C4-2B (cell line): ENCODE results near the gene INTS7.

Experiments used
- CTCF ChIP-seq: fragments of 450-650 bp; conservative IDR thresholded peaks from 2 replicates; pipeline ENCODE4 v1.5.1; 2017; ENCODE audit warnings: mild to moderate bottlenecking
- ZFX ChIP-seq: fragments of 450-650 bp; IDR thresholded peaks from 2 replicates; pipeline ENCODE4 v1.6.1; 2017

GRCh38 chr1:212040629-212041412 is 5.5 kb upstream of the INTS7 start:
- TF ChIP-seq CTCF = no peak
- no peak for TF ChIP-seq ZFX
